Endothelial cell (in vitro differentiated cells): ENCODE measurements around the gene FBXL16. TPM values are rescaled to one million over a fixed set of nuclear protein-coding genes. Genes with fewer than 3 reads are reported as not detected.
A peak's percentile ranks its signal among the peaks of the same experiment; 100 is the strongest.
"Not testable (repeated sequence)": the region's sequence is repeated elsewhere in the genome, so short reads cannot be mapped to it uniquely, and the experiment has no call there.

ENCODE experiments used
- DNase-seq: peaks from one replicate; pipeline ENCODE4 v3.0.0; 2021; ENCODE audit warnings: low spot score
- H3K27ac Mint-ChIP-seq: one replicate; pipeline ENCODE4 v1.8.0; 2021; ENCODE audit warnings: mixed read lengths, inconsistent platforms; ENCODE audit not compliant: unreplicated experiment
- H3K27me3 Mint-ChIP-seq: one replicate; pipeline ENCODE4 v1.8.0; 2021; ENCODE audit warnings: mild to moderate bottlenecking, moderate library complexity, mixed read lengths, inconsistent platforms; ENCODE audit not compliant: unreplicated experiment
- H3K36me3 Mint-ChIP-seq: one replicate; pipeline ENCODE4 v1.8.0; 2021; ENCODE audit warnings: mild to moderate bottlenecking, low read depth, mixed read lengths, inconsistent platforms; ENCODE audit not compliant: unreplicated experiment
- H3K4me1 Mint-ChIP-seq: one replicate; pipeline ENCODE4 v1.8.0; 2021; ENCODE audit warnings: mild to moderate bottlenecking, mixed read lengths, inconsistent platforms; ENCODE audit not compliant: unreplicated experiment
- H3K4me3 Mint-ChIP-seq: one replicate; pipeline ENCODE4 v1.8.0; 2021; ENCODE audit warnings: mild to moderate bottlenecking, mixed read lengths, inconsistent platforms; ENCODE audit not compliant: unreplicated experiment
- H3K9me3 Mint-ChIP-seq: one replicate; pipeline ENCODE4 v1.8.0; 2021; ENCODE audit warnings: mixed read lengths, inconsistent platforms; ENCODE audit not compliant: unreplicated experiment
- CTCF ChIP-seq: fragments of 200-600 bp; sonication (generic); IDR thresholded peaks from one replicate; pipeline ENCODE4 v1.5.0; 2021; ENCODE audit warnings: antibody characterized with exemption; ENCODE audit not compliant: unreplicated experiment
- total RNA-seq: library from RNA; stranded (reverse); fragmentation: NEBNext Ultra II Directional; extraction: Animal tissue kit (Norgen Biotek cat#: 25700); gene quantifications from one replicate; pipeline ENCODE4 v1.2.1, GENCODE V29; 2021; ENCODE audit not compliant: unreplicated experiment

The FBXL16 gene
- total RNA-seq, 1 donor from 2014 or later: not detected

- H3K27ac Mint-ChIP-seq: no peak overlapping the region
- DNase-seq: no peak
- H3K4me3 Mint-ChIP-seq: no peak overlapping the region
- no peaks in the 10 kb centered on the region for H3K36me3 Mint-ChIP-seq
- no peaks in the 10 kb centered on the region for H3K27me3 Mint-ChIP-seq
- H3K9me3 Mint-ChIP-seq: no peaks in the 10 kb centered on the region
- peaks cover 9% of the 10 kb centered on the region for H3K4me1 Mint-ChIP-seq
- TF ChIP-seq CTCF: peak; percentile 42
Measured at GRCh38 chr16:743794-744500, 38.3 kb upstream of the FBXL16 start.

GRCh38 chr16:742894-743293, 37.3 kb upstream of the FBXL16 start:
- peaks cover 12% of the 10 kb centered on the region for H3K4me1 Mint-ChIP-seq
- H3K27ac Mint-ChIP-seq, H3K36me3 Mint-ChIP-seq, H3K27me3 Mint-ChIP-seq, DNase-seq, H3K9me3 Mint-ChIP-seq, H3K4me3 Mint-ChIP-seq: not testable (repeated sequence)

- no peak overlapping the region for H3K27ac Mint-ChIP-seq
- peaks cover 18% of the 10 kb centered on the region for H3K4me1 Mint-ChIP-seq
- TF ChIP-seq CTCF: no peak
- no peaks in the 10 kb centered on the region for H3K36me3 Mint-ChIP-seq
- H3K27me3 Mint-ChIP-seq: peaks cover 3% of the 10 kb centered on the region
- H3K9me3 Mint-ChIP-seq: no peaks in the 10 kb centered on the region
- peak overlapping the region; percentile 62 for H3K4me3 Mint-ChIP-seq
- DNase-seq: no peak
Measured at GRCh38 chr16:741986-742629, 36.5 kb upstream of the FBXL16 start.

- H3K4me3 Mint-ChIP-seq: peak within 1 kb of the TSS; percentile 88
- peaks cover 3% of the 10 kb centered on the region for H3K36me3 Mint-ChIP-seq
- peaks cover 23% of the 10 kb centered on the region for H3K4me1 Mint-ChIP-seq
- H3K27me3 Mint-ChIP-seq: peaks cover 3% of the 10 kb centered on the region
- H3K27ac Mint-ChIP-seq: peak within 1 kb of the TSS; percentile 74
- DNase-seq: peak; percentile 96
- TF ChIP-seq CTCF: peak; percentile 97
- H3K9me3 Mint-ChIP-seq: no peaks in the 10 kb centered on the region
Measured at GRCh38 chr16:740764-741505, 35.3 kb upstream of the FBXL16 start, which contains the start of gene CIAO3. Gene CIAO3, minus strand, starts transcription at chr16:740997. Its CDS starts 12 bp downstream, at chr16:740985.

GRCh38 chr16:740459-740763, 34.8 kb upstream of the FBXL16 start:
- H3K27me3 Mint-ChIP-seq: peaks cover 4% of the 10 kb centered on the region
- peak overlapping the region; percentile 85 for H3K4me3 Mint-ChIP-seq
- no peaks in the 10 kb centered on the region for H3K9me3 Mint-ChIP-seq
- TF ChIP-seq CTCF: no peak
- peaks cover 6% of the 10 kb centered on the region for H3K36me3 Mint-ChIP-seq
- H3K27ac Mint-ChIP-seq: no peak overlapping the region
- H3K4me1 Mint-ChIP-seq: peaks cover 23% of the 10 kb centered on the region
- no peak for DNase-seq
